HepG2 (cell line): ENCODE results near the gene NOXRED1. TPM values are rescaled to one million over a fixed set of nuclear protein-coding genes. Genes with fewer than 3 reads are reported as not detected.
A peak's percentile ranks its signal among the peaks of the same experiment; 100 is the strongest.

Experiments used
- ATAC-seq: fragments of 200-7000 bp; cut with Tn5 transposase; 3 replicates; pipeline ENCODE4 v1.9.1; 2020; ENCODE audit warnings: mild to moderate bottlenecking, moderate library complexity
- BruUV-seq: library from RNA; stranded (reverse); fragments of 400-500 nt; replicated peaks from 2 replicates; lab custom pipeline; 2021; lab: Mats Ljungman, UMichigan
- CTCF ChIA-PET: fragments of 300-600 bp; formaldehyde crosslinking; extraction: SDS; loops from one replicate; lab custom pipeline; 2021; ENCODE audit warnings: low total read pairs, inconsistent platforms, low intra/inter-chr PET ratio; lab: Yijun Ruan, JAX
- POLR2A ChIA-PET: fragments of 350-600 bp; sonication (Branson Sonifier 250); formaldehyde crosslinking; loops from one replicate; lab custom pipeline; 2020; ENCODE audit warnings: antibody characterized with exemption, inconsistent platforms; lab: Yijun Ruan, JAX
- DNase-seq: peaks from one replicate; pipeline ENCODE4 v3.0.0-alpha.2; 2015; ENCODE audit warnings: low spot score
- FAIRE-seq: peaks from 3 replicates; lab custom pipeline; 2011; peaks lifted over from hg19 to GRCh38; lab: Jason Lieb, UNC
- H2AFZ ChIP-seq: one replicate; pipeline ENCODE4 v1.6.1; 2011; ENCODE audit warnings: low read length, inconsistent platforms
- H3K27ac ChIP-seq: fragments of 300-600 bp; 3 replicates; pipeline ENCODE4 v1.8.0; 2011; ENCODE audit warnings: mixed run types, mild to moderate bottlenecking, mixed read lengths, low read length, inconsistent platforms; ENCODE audit not compliant: insufficient read depth; ENCODE audit errors: extremely low read length
- H3K27me3 ChIP-seq, 2 experiments: fragments of 200-600 bp in 1 of 2; 2 replicates in 1 of 2; 3 replicates in 1 of 2; pipeline versions ENCODE4 v1.6.0 to v1.8.0; 2011; ENCODE audit warnings: low read length in 2 of 2, mild to moderate bottlenecking in 2 of 2, moderate library complexity in 2 of 2, inconsistent platforms in 1 of 2; ENCODE audit not compliant: insufficient read depth in 2 of 2, control insufficient read depth in 1 of 2
- H3K36me3 ChIP-seq, 2 experiments: fragments of 200-600 bp in 1 of 2; replicated peaks in 1 of 2; 2 replicates in 1 of 2; 3 replicates in 1 of 2; pipeline versions ENCODE4 v1.5.1 to v1.8.0; 2011; ENCODE audit warnings: low read length in 2 of 2, inconsistent platforms in 1 of 2; ENCODE audit not compliant: insufficient read depth in 2 of 2, control insufficient read depth in 1 of 2
- H3K4me1 ChIP-seq: 2 replicates; pipeline ENCODE4 v1.5.1; 2012; ENCODE audit warnings: low read length, inconsistent platforms; ENCODE audit not compliant: insufficient read depth
- H3K4me2 ChIP-seq: 2 replicates; pipeline ENCODE4 v1.6.0; 2011; ENCODE audit warnings: low read depth, low read length, inconsistent platforms
- H3K4me3 ChIP-seq, 3 experiments: fragments of 200-600 bp in 1 of 3; sonication (generic), shearing (Covaris generic) in 1 of 3; replicated peaks in 1 of 3; 2 replicates each; pipeline ENCODE4 v1.5.1; 2011 to 2016; ENCODE audit warnings: low read length in 3 of 3, inconsistent platforms in 2 of 3, low read depth in 2 of 3, mild to moderate bottlenecking in 2 of 3, control low read depth in 1 of 3, mixed read lengths in 1 of 3; ENCODE audit not compliant: insufficient read depth in 1 of 3
- H3K79me2 ChIP-seq: one replicate; pipeline ENCODE4 v1.6.1; 2011; ENCODE audit warnings: low read length, inconsistent platforms; ENCODE audit not compliant: insufficient read depth
- H3K9ac ChIP-seq: 2 replicates; pipeline ENCODE4 v1.6.0; 2011; ENCODE audit warnings: mild to moderate bottlenecking, low read depth, low read length, inconsistent platforms; ENCODE audit not compliant: insufficient read depth
- H3K9me3 ChIP-seq: 2 replicates; pipeline ENCODE4 v1.5.1; 2012; ENCODE audit warnings: mild to moderate bottlenecking, low read length
- H4K20me1 ChIP-seq: 2 replicates; pipeline ENCODE4 v1.6.0; 2011; ENCODE audit warnings: inconsistent platforms, mild to moderate bottlenecking, low read length, moderate library complexity; ENCODE audit not compliant: insufficient read depth
- CERS6 ChIP-seq: sonication (generic); formaldehyde crosslinking; IDR thresholded peaks from 2 replicates; pipeline ENCODE4 v1.5.0; 2020; ENCODE audit warnings: missing genetic modification reagents
- DDIT3 ChIP-seq: sonication (generic); formaldehyde crosslinking; IDR thresholded peaks from 2 replicates; pipeline ENCODE4 v1.4.0; 2020; ENCODE audit warnings: mild to moderate bottlenecking, missing genetic modification reagents
- KDM5A ChIP-seq: fragments of 200-600 bp; sonication (generic); IDR thresholded peaks from 2 replicates; pipeline ENCODE4 v1.7.0; 2018; ENCODE audit warnings: antibody characterized with exemption, mild to moderate bottlenecking, low read length, borderline replicate concordance
- KLF16 ChIP-seq, 2 experiments: sonication (generic) in 1 of 2; formaldehyde crosslinking in 1 of 2; IDR thresholded peaks; 2 replicates each; pipeline versions ENCODE4 v1.6.1 to v1.8.0; 2016 to 2023; ENCODE audit warnings: missing genetic modification reagents in 2 of 2, missing compliant biosample characterization in 1 of 2
- KLF9 ChIP-seq: IDR thresholded peaks from 2 replicates; pipeline ENCODE4 v1.6.1; 2016; ENCODE audit warnings: low read depth
- PITX1 ChIP-seq: sonication (generic); formaldehyde crosslinking; IDR thresholded peaks from 2 replicates; pipeline ENCODE4 v1.5.1; 2020; ENCODE audit warnings: mild to moderate bottlenecking, missing genetic modification reagents
- POLR2A ChIP-seq, 2 experiments: IDR thresholded peaks; 2 replicates each; pipeline ENCODE4 v1.6.1; 2011; ENCODE audit warnings: low read depth in 2 of 2, low read length in 2 of 2, mild to moderate bottlenecking in 1 of 2, moderate library complexity in 1 of 2; ENCODE audit not compliant: insufficient read depth in 1 of 2
- POLR2AphosphoS5 ChIP-seq: IDR thresholded peaks from 2 replicates; pipeline ENCODE4 v1.6.1; 2012; ENCODE audit warnings: low read depth, low read length
- RBM22 ChIP-seq: fragments of 200-400 bp; formaldehyde crosslinking; optimal IDR thresholded peaks from 2 replicates; pipeline ENCODE3; 2017; ENCODE audit warnings: mild to moderate bottlenecking, low read length, moderate library complexity
- TRAFD1 ChIP-seq: sonication (generic); formaldehyde crosslinking; IDR thresholded peaks from 2 replicates; pipeline ENCODE4 v1.5.1; 2020; ENCODE audit warnings: missing genetic modification reagents, mild to moderate bottlenecking, borderline replicate concordance
- WGBS: methylation state at CpG from one replicate; pipeline ENCODE4 v1.1.6; 2017; ENCODE audit warnings: low lambda C conversion rate; 5-methylcytosine and 5-hydroxymethylcytosine counted together
- in situ Hi-C: cut with HindIII; loops from 2 replicates; pipeline ENCODE4 v1.10.0; 2017; ENCODE audit warnings: low pct_unique_long_range_greater_than_20kb; ENCODE audit not compliant: extremely low pct_ligation_motif_present
- intact Hi-C: fragments of 100-400 bp; cut with micrococcal nuclease; formaldehyde crosslinking; loops from one replicate; pipeline ENCODE4 v1.10.0; 2022; ENCODE audit not compliant: unreplicated experiment
- polyA plus RNA-seq, 8 experiments: library from polyadenylated mRNA; depleted of rRNA in 3 of 8; stranded (reverse) in 7 of 8; unstranded in 1 of 8; fragments of >200 nt; fragmentation: Illumina TruSeq in 4 of 8; extraction: Trizol in 4 of 8; gene quantifications; 2 replicates each; pipeline versions ENCODE4 v1.2.1 to v1.2.3, GENCODE V29; 2011 to 2016; ENCODE audit warnings: low read depth in 4 of 8, missing spikeins in 1 of 8, mixed read lengths in 1 of 8; ENCODE audit not compliant: insufficient read depth in 1 of 8
- total RNA-seq, 5 experiments: library from RNA; depleted of rRNA; stranded (reverse); fragments of >200 nt; fragmentation: Illumina TruSeq; extraction: Trizol; gene quantifications; 2 replicates each; pipeline ENCODE4 v1.2.3, GENCODE V29; 2016; ENCODE audit warnings: low read depth in 1 of 5

The NOXRED1 gene
- total and polyA plus RNA-seq, 2 of the 13 experiments (the other 11 are each of a cell fraction or from before 2014, with no cell fraction given): 0.24 to 0.41 TPM

- no peak for TF ChIP-seq TRAFD1 (CRISPR knock-in tag)
- TF ChIP-seq DDIT3 (CRISPR knock-in tag): no peak
- TF ChIP-seq POLR2AphosphoS5: 0 out of 2 replicates have a peak, but pooled peaks have one; percentile 3
- TF ChIP-seq POLR2A (IDR thresholded peaks at IDR 0.05; ENCODE audit: insufficient read depth in 1 of 2, low read depth in 2 of 2, low read length in 2 of 2): peak in 1 of 2 experiments; percentile 37; a peak in 1 of 4 replicates
- no peak for TF ChIP-seq CERS6 (CRISPR knock-in tag)
- TF ChIP-seq KDM5A: no peak
- TF ChIP-seq KLF16 (CRISPR knock-in tag; IDR thresholded peaks at IDR 0.05): no peak
These were observed 47.0 kb upstream of the NOXRED1 start (continued) for GRCh38 chr14:77470224-77470870.

GRCh38 chr14:77469539-77469938, 46.2 kb upstream of the NOXRED1 start:
- peak; percentile 53 for ATAC-seq
- POLR2A ChIA-PET: interaction anchor here (0.7 to 2.0 kb wide), 5 partner anchors 9 to 31 kb away, joined by 3 to 9 read pairs (median 4); partner anchors contain the start of genes AHSA1, ISM2 and VIPAS39
- no peak for DNase-seq
- Histone ChIP-seq H3K27ac (peak overlapping the region; percentile 49), H3K4me3 (no peak overlapping the region), H2AFZ (no peak overlapping the region), H3K79me2 (no peaks in the 10 kb centered on the region), H4K20me1 (no peaks in the 10 kb centered on the region; the same call in 1 of the 2 replicates), H3K4me1 (peaks cover 24% of the 10 kb centered on the region), H3K9ac (no peak overlapping the region), H3K36me3 (peaks cover 15 to 45% of the 10 kb centered on the region in 2 experiments), H3K4me2 (no peak overlapping the region), H3K9me3 (no peaks in the 10 kb centered on the region), H3K27me3 (no peaks in the 10 kb centered on the region)
- no peak for FAIRE-seq
- CTCF ChIA-PET: no interaction called here
- TF ChIP-seq KLF9 (CRISPR knock-in tag) (no peak), PITX1 (no peak), POLR2A (IDR thresholded peaks at IDR 0.05; ENCODE audit: insufficient read depth in 1 of 2, low read depth in 2 of 2, low read length in 2 of 2) (0 out of 4 replicates have a peak, but pooled peaks of 1 of the 2 experiments have one; percentile 32), POLR2AphosphoS5 (peak; percentile 13; the same call in 1 of the 2 replicates), RBM22 (peak; percentile 72)
- 100% methylated on average over 1 of the region's 1 CpG for WGBS
- intact Hi-C loops: no loop called here
- BruUV-seq: no TSS peak
- in situ Hi-C loops: no loop called here
